ENCODE measurements around the gene TACSTD2. TPM values are rescaled to one million over a fixed set of nuclear protein-coding genes. Genes with fewer than 3 reads are reported as not detected.
"Not testable (repeated sequence)": the region's sequence is repeated elsewhere in the genome, so short reads cannot be mapped to it uniquely, and the experiment has no call there.

Gene TACSTD2, protein sequence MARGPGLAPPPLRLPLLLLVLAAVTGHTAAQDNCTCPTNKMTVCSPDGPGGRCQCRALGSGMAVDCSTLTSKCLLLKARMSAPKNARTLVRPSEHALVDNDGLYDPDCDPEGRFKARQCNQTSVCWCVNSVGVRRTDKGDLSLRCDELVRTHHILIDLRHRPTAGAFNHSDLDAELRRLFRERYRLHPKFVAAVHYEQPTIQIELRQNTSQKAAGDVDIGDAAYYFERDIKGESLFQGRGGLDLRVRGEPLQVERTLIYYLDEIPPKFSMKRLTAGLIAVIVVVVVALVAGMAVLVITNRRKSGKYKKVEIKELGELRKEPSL
- 10 to 100 TPM in 3 of 5 donors, 1 to 10 TPM in 2; 8.5 to 20.7 (median 11.6) TPM for polyA plus RNA-seq (ENCODE audit: insufficient read depth in 1 of 5, insufficient read length in 5 of 5, low replicate concordance in 1 of 5)
- long read RNA-seq, donor 1, transcript TACSTD2-201 (1 exons, 2,351 nt) = major isoform, 47 of 47 reads
- long read RNA-seq, donor 1, partial matches to known transcripts = 0 of 47 reads
- long read RNA-seq, donor 1, other reads (novel, unspliced or antisense) = 0 of 47 reads
- long read RNA-seq, donor 2, partial matches to known transcripts = 0 of 3 reads
- long read RNA-seq, donor 2, other reads (novel, unspliced or antisense) = 0 of 3 reads
- long read RNA-seq, donor 3, transcript TACSTD2-201 (1 exons, 2,351 nt) = major isoform, 20 of 20 reads
- long read RNA-seq, donor 3, partial matches to known transcripts = 0 of 20 reads
- long read RNA-seq, donor 3, other reads (novel, unspliced or antisense) = 0 of 20 reads
- long read RNA-seq, donor 4, transcript TACSTD2-201 (1 exons, 2,351 nt) = major isoform, 9 of 9 reads
- long read RNA-seq, donor 4, partial matches to known transcripts = 0 of 9 reads
- long read RNA-seq, donor 4, other reads (novel, unspliced or antisense) = 0 of 9 reads
- long read RNA-seq, donor 5, transcript TACSTD2-201 (1 exons, 2,351 nt) = major isoform, 15 of 15 reads
- long read RNA-seq, donor 5, partial matches to known transcripts = 0 of 15 reads
- long read RNA-seq, donor 5, other reads (novel, unspliced or antisense) = 0 of 15 reads
- long read RNA-seq, donor 6, transcript TACSTD2-201 (1 exons, 2,351 nt) = major isoform, 25 of 25 reads
- long read RNA-seq, donor 6, partial matches to known transcripts = 0 of 25 reads
- long read RNA-seq, donor 6, other reads (novel, unspliced or antisense) = 0 of 25 reads
- long read RNA-seq, donor 7, transcript TACSTD2-201 (1 exons, 2,351 nt) = major isoform, 14 of 14 reads
- long read RNA-seq, donor 7, partial matches to known transcripts = 0 of 14 reads
- long read RNA-seq, donor 7, other reads (novel, unspliced or antisense) = 0 of 14 reads
- long read RNA-seq, donor 8, transcript TACSTD2-201 (1 exons, 2,351 nt) = major isoform, 7 of 7 reads
- long read RNA-seq, donor 8, partial matches to known transcripts = 0 of 7 reads
- long read RNA-seq, donor 8, other reads (novel, unspliced or antisense) = 0 of 7 reads

DNA sequence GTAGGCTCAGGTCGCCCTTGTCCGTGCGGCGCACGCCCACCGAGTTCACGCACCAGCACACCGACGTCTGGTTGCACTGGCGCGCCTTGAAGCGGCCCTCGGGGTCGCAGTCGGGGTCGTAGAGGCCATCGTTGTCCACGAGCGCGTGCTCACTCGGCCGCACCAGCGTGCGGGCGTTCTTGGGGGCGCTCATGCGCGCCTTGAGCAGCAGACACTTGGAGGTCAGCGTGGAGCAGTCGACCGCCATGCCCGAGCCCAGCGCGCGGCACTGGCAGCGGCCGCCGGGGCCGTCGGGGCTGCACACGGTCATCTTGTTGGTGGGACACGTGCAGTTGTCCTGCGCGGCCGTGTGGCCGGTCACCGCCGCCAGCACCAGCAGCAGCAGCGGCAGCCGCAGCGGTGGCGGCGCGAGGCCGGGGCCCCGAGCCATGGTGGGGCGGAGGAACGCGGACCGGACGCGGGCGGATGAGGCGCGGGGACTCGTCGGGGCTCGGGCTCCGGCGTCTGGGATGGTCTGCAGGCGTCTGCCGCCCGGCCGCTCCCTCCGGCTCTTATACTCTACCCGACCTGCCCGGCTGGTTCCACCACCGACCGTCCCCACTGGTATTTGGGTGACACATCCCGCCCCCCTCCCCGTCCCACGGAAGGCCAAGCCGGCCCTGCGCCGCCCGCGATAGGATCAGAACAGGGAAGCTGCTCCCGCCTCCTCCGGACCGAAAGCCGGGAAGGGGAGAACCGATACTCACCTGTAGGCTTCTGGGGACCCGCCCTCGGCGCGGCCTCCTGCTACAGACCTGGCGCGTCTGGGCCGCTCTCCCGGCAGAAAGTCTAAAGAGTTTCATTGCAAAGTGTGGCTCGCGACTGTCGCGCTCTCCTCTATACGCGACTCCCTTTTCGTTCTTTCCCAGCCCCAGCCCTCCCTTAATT lies at the start of gene TACSTD2:
Gene TACSTD2 (minus strand): TSS at position 526 of the 927 bp plus-strand sequence. CDS start 96 bp downstream, at position 430.
- peak in 1 of 2 donors; percentile 56 for DNase-seq

DNA sequence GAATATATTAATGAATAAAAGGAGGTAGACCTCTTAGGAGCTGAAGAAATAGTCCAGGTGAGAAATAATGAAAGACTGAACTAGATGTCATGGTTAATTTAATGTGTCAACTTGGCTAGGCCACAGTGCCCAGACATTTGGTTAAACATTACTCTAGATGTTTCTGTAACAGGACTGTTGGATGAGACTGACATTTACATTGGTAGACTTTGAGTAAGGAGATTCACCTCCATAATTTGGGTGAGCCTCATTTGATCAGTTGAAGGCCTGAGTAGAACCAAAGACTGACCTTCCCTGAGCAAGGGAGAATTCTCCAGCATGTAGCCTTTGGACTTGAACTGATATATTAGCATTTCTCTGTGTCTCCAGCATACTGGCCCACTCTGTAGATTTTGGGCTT lies 49.2 kb upstream of the TACSTD2 start:
- DNase-seq = no peak

DNA sequence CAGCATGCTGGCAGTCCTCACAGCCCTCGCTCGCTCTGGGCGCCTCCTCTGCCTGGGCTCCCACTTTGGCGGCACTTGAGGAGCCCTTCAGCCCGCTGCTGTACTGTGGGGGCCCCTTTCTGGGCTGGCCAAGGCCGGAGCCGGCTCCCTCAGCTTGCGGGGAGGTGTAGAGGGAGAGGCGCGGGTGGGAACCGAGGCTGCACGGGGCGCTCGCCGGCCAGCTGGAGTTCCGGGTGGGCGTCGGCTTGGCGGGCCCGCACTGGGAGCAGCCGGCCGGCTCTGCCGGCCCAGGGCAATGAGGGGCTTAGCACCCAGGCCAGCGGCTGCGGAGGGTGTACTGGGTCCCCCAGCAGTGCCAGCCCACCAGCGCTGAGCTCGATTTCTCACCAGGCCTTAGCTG lies 46.2 kb upstream of the TACSTD2 start:
- DNase-seq = not testable (repeated sequence)

DNA sequence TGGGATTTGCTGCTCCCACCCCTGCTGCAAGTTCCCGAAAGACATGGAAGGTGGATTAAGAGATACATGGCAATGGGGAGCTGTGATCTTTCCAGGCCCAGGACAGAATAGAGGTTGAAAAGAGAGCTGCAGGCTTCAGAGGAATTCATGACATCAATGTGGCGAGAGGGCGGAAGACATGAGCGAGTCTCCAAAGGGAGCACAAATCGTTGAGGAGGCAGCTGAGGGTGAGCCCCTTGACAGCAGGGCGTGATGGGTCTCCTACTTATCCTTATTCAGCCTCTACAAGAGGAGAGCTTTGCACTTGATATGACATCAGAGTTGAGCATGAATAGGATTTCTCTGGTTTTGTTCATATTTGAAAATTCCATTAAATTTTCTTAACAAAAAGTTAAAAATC lies 45.5 kb upstream of the TACSTD2 start:
- DNase-seq = no peak

GRCh38 chr1:58621391-58621790 lies 44.3 kb upstream of the TACSTD2 start:
- DNase-seq = no peak

DNA sequence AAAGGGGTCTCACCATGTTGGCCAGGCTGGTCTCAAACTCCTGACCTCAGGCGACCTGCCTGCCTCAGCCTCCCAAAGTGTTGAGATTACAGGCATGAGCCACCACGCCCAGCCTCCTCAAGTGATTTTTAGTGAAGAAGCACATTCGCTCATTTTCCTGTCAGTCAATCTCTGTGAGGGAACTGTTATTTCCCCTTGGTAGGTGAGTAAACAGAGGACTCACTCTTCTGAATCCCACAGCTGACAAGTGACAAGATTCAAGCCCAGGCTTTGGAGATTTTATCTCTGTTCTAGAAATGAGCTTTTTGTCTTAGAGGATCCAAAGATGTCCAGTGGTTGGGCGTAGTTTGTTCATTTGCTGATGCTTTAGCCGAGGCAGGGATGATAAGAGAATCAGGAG lies 43.9 kb upstream of the TACSTD2 start:
- no peak for DNase-seq

DNA sequence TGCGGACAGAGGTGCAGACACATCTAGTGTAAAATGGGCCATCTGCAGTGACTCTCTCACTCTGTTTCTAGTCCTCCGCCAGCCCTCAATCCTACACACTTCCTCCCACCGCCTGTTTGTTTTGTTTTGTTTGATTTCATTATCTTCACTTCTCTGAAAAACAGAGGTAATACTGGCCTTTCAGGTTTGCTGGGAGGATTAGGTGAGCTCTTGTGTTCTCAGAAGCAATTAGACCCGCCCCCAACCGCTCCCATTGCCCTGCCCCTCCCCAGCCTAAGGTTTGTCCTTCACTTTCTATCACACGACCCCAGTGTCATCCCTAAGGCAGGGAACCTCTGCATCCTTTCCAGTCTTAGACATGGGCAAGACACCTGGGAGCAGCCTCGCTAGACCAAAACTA lies 43.2 kb upstream of the TACSTD2 start:
- peak in 1 of 2 donors; percentile 6 for DNase-seq

GRCh38 chr1:58619286-58620054 lies 42.4 kb upstream of the TACSTD2 start:
- peak; percentile 18 to 20 for DNase-seq

DNA sequence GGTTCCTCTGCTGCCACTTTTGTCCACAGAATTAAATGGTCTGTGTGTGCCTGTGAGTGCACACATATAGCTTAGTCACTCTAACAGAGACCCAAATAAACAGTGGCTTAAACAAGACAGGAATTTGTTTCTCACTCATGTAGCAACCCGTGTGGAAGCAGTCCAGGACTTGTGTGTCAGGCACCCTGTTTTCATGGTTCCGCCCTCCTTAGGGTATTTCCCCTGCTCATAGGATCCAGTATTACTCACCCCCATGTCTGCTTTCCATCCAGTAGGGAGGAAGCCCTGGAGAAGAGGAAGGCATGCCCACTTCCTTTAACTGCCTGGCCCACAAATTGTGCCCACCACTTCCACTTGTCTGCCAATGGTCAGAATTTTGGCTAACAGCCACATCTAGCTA lies 41.3 kb upstream of the TACSTD2 start:
- no peak for DNase-seq

DNA sequence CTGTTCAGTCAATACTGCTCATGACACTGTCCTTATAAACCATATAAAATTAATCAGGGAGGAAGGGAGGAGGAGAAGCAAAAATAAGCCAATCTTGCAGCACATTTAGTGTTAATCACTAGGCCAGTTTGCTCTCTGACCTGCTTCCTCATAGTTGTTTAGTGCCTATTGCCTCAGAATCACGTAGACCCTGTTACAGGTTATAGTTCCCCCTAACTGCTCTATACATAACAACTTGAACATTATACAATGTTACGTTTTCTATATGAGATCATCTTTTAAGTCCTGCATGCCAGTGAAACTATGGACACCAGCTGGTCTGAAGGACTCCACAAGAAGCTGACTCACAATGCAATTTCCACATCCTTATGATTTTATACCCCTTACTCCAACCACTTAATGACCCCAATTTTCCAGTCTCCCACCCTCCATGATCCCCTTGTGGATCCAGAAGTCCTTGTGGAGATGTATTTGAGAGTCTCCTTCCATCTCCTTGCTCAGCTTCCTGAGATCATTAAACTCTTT lies 34.9 kb upstream of the TACSTD2 start:
- no peak for DNase-seq

- no peak for DNase-seq
These were observed 31.9 kb upstream of the TACSTD2 start for GRCh38 chr1:58608945-58609344.

DNA sequence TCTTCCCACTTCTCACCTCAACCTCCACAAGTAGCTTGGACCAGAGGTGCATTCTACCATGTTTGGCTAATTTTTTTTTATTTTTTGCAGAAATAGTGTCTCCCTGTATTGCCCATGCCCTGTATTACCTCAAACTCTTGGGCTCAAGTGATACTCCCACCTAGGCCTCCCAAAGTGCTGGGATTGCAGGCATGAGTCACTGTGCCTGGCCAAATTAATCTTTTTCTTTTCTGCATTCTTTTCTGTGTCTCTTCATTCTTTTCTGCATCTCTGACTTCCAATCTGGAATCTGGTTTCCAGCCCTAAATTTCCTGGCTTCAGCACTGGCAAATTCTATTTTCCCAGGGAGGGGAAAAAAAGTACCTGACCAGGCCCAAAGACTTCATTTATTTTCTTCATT lies 31.2 kb upstream of the TACSTD2 start:
- no peak for DNase-seq

DNA sequence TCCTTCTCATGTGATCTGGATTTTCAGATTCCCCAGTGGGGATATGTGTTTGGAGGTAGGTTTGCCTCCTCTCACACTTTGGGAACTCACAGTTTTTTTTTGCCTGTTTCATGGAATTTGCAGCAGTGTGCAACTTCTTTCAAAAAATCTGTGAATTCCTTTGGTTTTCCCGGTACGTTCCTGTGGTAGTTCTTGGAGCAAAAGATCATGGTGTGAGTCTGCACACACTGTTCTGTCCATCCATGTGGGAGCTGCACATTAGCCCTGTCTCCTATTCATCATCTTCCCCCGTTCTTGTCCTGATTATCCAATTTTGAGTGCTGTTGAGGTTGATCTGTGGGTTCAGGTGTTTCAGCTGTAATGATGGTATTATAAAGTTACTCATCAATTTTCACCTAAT lies 30.3 kb upstream of the TACSTD2 start:
- no peak for DNase-seq

- not testable (repeated sequence) for DNase-seq
These were observed 24.9 kb upstream of the TACSTD2 start for GRCh38 chr1:58601921-58602320.

DNA sequence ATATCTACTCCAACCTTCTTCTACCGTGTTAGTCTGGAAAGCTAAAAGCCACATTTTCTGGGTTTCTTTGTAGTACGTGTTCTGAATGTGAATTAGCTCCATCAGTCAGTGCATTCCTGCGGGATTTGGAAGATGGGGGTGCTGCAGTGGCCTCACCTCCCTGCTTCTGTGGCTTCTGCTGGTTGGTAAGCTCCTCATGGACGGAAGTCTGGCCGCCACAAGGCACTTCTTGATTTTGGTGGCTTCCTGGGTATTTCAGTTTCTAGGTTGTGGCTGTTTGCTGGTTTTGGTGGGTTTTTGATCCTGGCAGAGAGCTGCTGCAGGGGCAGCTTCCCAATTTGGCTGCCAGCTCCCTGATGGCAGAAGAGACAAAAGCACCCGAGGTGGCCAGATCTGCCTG lies 20.9 kb upstream of the TACSTD2 start:
- no peak for DNase-seq

DNA sequence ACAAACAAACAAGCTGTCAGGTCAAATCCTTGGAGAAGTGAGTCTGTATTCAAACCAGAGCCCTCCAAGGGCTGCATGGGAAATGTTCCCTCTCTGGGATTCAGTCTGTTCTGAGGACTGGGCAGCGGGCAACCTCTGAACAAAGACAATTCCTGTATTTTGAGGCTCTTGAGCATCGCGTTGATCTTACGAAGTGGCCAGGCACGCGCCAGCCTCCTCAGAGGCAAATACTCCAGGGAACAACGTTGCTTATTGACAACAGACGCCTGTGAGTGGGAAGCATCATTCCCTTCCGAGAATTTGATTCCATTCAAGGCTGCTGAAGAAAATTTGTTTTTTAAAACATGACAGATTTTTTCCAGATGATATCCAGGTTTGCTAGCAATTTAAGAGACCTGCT lies 20.0 kb upstream of the TACSTD2 start:
- no peak for DNase-seq

- no peak for DNase-seq
These were observed 19.6 kb upstream of the TACSTD2 start for GRCh38 chr1:58596631-58597052.

- DNase-seq = no peak
These were observed 17.5 kb upstream of the TACSTD2 start for GRCh38 chr1:58594546-58594945.

- no peak for DNase-seq
These were observed 15.6 kb upstream of the TACSTD2 start for GRCh38 chr1:58592522-58593134.

All from right lung (tissue), 10 donors.